Chondrocyte (in vitro differentiated cells): ENCODE measurements around the gene LAPTM4A. TPM values are rescaled to one million over a fixed set of nuclear protein-coding genes. Genes with fewer than 3 reads are reported as not detected.

Experiments used
- DNase-seq: peaks from one replicate; pipeline ENCODE4 v3.0.0; 2021; ENCODE audit warnings: mixed read lengths, low spot score
- H3K27ac Mint-ChIP-seq: one replicate; pipeline ENCODE4 v1.8.0; 2021; ENCODE audit warnings: mild to moderate bottlenecking, moderate library complexity, mixed read lengths; ENCODE audit not compliant: unreplicated experiment
- H3K27me3 Mint-ChIP-seq: 2 replicates; pipeline ENCODE4 v1.8.0; 2021; ENCODE audit warnings: low read depth, mixed read lengths
- H3K36me3 Mint-ChIP-seq: 2 replicates; pipeline ENCODE4 v1.8.0; 2021; ENCODE audit warnings: low read depth, mixed read lengths
- H3K4me1 Mint-ChIP-seq: 2 replicates; pipeline ENCODE4 v1.8.0; 2021; ENCODE audit warnings: low read depth, mild to moderate bottlenecking, mixed read lengths
- H3K4me3 Mint-ChIP-seq: one replicate; pipeline ENCODE4 v1.8.0; 2021; ENCODE audit warnings: mild to moderate bottlenecking, moderate library complexity, mixed read lengths; ENCODE audit not compliant: unreplicated experiment
- H3K9me3 Mint-ChIP-seq: 2 replicates; pipeline ENCODE4 v1.8.0; 2021; ENCODE audit warnings: low read depth, mixed read lengths
- total RNA-seq: library from RNA; stranded (reverse); gene quantifications from 3 replicates; pipeline ENCODE4 v1.2.1, GENCODE V29; 2021
- TF ChIP-seq, protein P1 (sequence below): fragments of 200-600 bp; sonication (generic); IDR thresholded peaks from 2 replicates; pipeline ENCODE4 v1.5.0; 2021; ENCODE audit warnings: antibody characterized with exemption, mild to moderate bottlenecking, moderate library complexity

The LAPTM4A gene
- total RNA-seq, 1 donor from 2014 or later = 404 TPM

DNA sequence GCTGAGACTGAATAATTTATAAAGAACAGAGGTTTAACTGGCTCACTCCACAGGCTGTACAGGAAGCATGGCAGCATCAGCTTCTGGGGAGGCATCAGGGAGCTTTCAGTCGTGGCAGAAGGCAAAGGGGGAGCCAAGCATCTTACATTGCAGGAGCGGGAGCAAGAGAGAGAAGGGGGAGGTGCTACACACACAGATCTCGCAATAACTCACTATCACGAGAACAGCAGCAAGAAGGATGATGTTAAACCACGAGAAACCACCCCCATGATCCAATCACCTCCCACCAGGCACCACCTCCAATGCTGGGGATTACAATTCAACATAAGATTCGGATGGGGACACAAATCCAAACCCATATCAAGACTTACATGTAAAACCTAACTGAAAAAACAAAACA lies 21.2 kb downstream of the LAPTM4A start:
- Mint-ChIP-seq H3K27ac (no peak overlapping the region), H3K9me3 (peaks cover 12% of the 10 kb centered on the region), H3K4me1 (peaks cover 10% of the 10 kb centered on the region), H3K36me3 (peaks cover 63% of the 10 kb centered on the region), H3K4me3 (no peak overlapping the region), H3K27me3 (no peaks in the 10 kb centered on the region)
- TF ChIP-seq, protein P1, sequence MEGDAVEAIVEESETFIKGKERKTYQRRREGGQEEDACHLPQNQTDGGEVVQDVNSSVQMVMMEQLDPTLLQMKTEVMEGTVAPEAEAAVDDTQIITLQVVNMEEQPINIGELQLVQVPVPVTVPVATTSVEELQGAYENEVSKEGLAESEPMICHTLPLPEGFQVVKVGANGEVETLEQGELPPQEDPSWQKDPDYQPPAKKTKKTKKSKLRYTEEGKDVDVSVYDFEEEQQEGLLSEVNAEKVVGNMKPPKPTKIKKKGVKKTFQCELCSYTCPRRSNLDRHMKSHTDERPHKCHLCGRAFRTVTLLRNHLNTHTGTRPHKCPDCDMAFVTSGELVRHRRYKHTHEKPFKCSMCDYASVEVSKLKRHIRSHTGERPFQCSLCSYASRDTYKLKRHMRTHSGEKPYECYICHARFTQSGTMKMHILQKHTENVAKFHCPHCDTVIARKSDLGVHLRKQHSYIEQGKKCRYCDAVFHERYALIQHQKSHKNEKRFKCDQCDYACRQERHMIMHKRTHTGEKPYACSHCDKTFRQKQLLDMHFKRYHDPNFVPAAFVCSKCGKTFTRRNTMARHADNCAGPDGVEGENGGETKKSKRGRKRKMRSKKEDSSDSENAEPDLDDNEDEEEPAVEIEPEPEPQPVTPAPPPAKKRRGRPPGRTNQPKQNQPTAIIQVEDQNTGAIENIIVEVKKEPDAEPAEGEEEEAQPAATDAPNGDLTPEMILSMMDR = no peak
- DNase-seq = no peak

DNA sequence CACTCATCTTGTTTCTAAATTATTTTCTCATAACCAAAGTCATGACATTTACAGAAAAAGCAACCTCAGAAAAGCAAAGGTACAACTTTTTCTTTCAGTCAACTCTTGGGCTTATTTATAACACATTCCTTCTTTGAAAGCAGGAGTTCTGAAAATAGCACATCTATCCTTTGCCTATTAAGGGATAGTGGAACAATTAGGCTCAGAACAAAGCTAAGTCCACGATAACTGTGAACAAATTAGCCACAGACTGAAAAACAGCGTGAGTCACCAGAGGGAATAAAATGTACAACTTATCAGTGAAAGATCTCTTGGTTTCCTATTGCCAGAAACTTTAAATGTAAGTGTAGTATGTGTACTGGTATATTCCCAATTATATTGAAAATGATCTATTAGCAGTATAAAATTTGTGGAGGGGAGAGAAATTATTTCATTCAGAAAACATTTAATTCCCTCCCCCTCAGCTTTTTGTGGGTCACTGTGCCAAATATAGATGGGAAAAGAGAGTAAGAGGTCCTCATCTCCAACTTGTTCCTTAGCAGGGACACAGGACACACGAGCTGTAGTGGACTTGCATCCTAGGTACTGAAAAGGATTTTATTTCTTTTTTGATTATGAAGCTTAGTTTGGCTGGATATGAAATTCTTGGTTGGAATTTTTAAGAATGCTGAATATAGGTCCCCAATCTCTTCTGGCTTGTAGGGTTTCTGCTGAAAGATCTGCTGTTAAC lies 23.6 kb downstream of the LAPTM4A start:
- Mint-ChIP-seq H3K9me3 (peaks cover 13% of the 10 kb centered on the region), H3K4me3 (no peak overlapping the region)

DNA sequence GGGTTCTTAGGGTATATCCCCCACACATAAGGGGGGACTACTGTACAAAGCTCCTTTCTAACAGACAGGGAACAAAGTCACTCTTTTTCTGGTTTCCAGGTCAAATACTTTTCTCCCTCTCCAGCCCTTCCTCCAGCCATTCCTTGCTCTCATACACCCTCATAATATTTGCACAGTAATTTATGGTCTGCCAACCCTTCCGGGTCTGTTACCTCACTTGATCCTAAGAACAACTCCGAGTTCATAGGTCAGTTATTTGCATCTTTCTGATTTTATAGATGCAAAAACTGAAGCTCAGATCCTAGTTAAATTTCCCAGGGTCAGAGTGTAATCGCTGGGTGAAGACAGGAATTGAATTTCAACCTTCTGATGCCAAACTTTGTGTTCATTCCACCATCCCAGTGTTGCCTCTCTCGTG lies 24.2 kb downstream of the LAPTM4A start:
- peaks cover 53% of the 10 kb centered on the region for H3K36me3 Mint-ChIP-seq
- no peak for DNase-seq
- H3K4me1 Mint-ChIP-seq = peaks cover 9% of the 10 kb centered on the region
- H3K27me3 Mint-ChIP-seq = no peaks in the 10 kb centered on the region
- TF ChIP-seq, protein P1 = no peak
- no peak overlapping the region for H3K4me3 Mint-ChIP-seq
- H3K9me3 Mint-ChIP-seq = peaks cover 16% of the 10 kb centered on the region
- H3K27ac Mint-ChIP-seq = no peak overlapping the region

More for the DNA sequence above, 23.6 kb downstream of the LAPTM4A start:
- no peak for DNase-seq
- H3K27me3 Mint-ChIP-seq = no peaks in the 10 kb centered on the region
- H3K4me1 Mint-ChIP-seq = peaks cover 9% of the 10 kb centered on the region
- TF ChIP-seq, protein P1 = no peak
- H3K36me3 Mint-ChIP-seq = peaks cover 56% of the 10 kb centered on the region
- no peak overlapping the region for H3K27ac Mint-ChIP-seq

DNA sequence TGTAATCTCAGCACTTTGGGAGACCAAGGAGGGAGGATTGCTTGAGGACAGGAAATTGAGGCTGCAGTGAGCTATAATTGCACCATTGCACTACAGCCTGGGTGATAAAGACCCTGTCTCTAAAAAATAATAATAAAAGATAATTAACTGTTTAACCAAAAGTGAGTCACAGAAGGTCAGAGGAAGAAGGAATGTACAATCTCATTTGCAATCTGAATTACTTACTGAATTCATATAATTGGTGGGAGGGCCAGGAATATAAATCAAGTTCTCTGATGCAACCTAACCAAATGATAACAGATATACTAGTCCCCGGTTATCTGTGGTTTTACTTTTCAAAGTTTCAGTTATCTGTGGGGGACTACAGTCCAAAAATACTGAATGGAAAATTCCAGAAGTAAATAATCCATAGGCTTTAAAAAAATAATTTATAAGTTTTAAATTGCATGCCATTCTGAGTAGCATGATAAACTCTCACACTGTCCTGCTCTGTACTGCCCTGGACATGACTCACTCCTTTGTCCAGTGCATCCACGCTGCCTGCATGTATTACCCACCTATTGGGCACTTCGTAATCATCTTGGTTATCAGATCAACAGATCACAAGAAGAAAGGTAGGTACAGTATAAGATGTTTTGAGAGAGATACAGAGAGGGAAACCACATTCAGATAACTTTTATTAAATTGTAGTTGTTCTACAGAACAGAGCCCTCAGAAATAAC lies 26.2 kb downstream of the LAPTM4A start:
- H3K27me3 Mint-ChIP-seq = no peaks in the 10 kb centered on the region
- H3K4me3 Mint-ChIP-seq = no peak overlapping the region
- TF ChIP-seq, protein P1 = no peak
- peaks cover 26% of the 10 kb centered on the region for H3K9me3 Mint-ChIP-seq
- DNase-seq = no peak
- H3K27ac Mint-ChIP-seq = peak overlapping the region; percentile 10
- H3K4me1 Mint-ChIP-seq = peaks cover 9% of the 10 kb centered on the region
- peaks cover 44% of the 10 kb centered on the region for H3K36me3 Mint-ChIP-seq

DNA sequence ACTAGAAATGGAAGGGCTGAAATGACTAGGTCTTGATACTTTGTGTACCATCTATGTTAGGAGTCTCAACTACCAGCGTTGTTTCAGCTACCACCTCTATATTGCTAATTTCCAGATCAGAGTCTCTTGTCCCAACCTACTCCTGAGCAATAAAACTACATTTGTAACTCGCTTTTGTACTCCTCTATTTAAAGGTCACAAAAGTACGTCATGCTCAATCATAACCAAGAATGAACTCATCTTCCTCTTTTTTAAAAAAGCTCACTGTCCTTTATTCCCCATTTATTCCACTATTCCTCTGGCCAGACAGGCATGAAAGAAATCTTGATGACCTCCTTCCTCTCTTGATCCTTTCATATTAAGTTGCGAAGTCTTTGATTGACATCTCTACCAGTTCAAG lies 27.7 kb downstream of the LAPTM4A start:
- Mint-ChIP-seq H3K4me3 (no peak overlapping the region), H3K27ac (no peak overlapping the region), H3K9me3 (peaks cover 22% of the 10 kb centered on the region), H3K27me3 (no peaks in the 10 kb centered on the region), H3K36me3 (peaks cover 29% of the 10 kb centered on the region), H3K4me1 (peaks cover 9% of the 10 kb centered on the region)
- TF ChIP-seq, protein P1 = no peak
- no peak for DNase-seq
